Heart right ventricle (tissue), 16 donors: Measurements from ENCODE around the gene OMG. TPM values are rescaled to one million over a fixed set of nuclear protein-coding genes. Genes with fewer than 3 reads are reported as not detected.

ENCODE experiments used
- ATAC-seq, 8 donors: fragments of 200-7000 bp; cut with Tn5 transposase; one replicate each; pipeline ENCODE4 v1.9.1; 2020; ENCODE audit warnings: mild to moderate bottlenecking in 8 of 8, moderate library complexity in 8 of 8, moderate number of reproducible peaks in 1 of 8
- DNase-seq, 2 donors: peaks; one replicate each; pipeline ENCODE4 v3.0.0-alpha.2; 2020
- H3K27ac ChIP-seq, 10 donors: fragments of 200-600 bp; sonication (generic) in 2 of 10; one replicate each; pipeline versions ENCODE4 v1.5.0 to v1.8.0; 2020 to 2022; ENCODE audit warnings: mild to moderate bottlenecking in 3 of 10
- H3K27me3 ChIP-seq, 7 donors: fragments of 200-600 bp; one replicate each; pipeline ENCODE4 v1.8.0; 2021 to 2022; ENCODE audit warnings: mild to moderate bottlenecking in 2 of 7
- H3K36me3 ChIP-seq, 9 donors: fragments of 200-600 bp; sonication (generic) in 1 of 9; one replicate each; pipeline versions ENCODE4 v1.5.0 to v1.8.0; 2020 to 2022; ENCODE audit warnings: mild to moderate bottlenecking in 2 of 9
- H3K4me1 ChIP-seq, 9 donors: fragments of 200-600 bp; sonication (generic) in 1 of 9; one replicate each; pipeline versions ENCODE4 v1.5.0 to v1.8.0; 2020 to 2022; ENCODE audit warnings: mild to moderate bottlenecking in 4 of 9
- H3K4me3 ChIP-seq, 10 donors: fragments of 200-600 bp; sonication (generic) in 2 of 10; one replicate each; pipeline versions ENCODE4 v1.5.0 to v1.8.0; 2020 to 2022; ENCODE audit warnings: mild to moderate bottlenecking in 7 of 10, moderate library complexity in 2 of 10
- H3K9me3 ChIP-seq, 11 donors: fragments of 200-600 bp in 10 of 11; sonication (generic) in 2 of 11; one replicate each; pipeline versions ENCODE4 v1.5.0 to v1.8.0; 2013 to 2022; ENCODE audit warnings: mild to moderate bottlenecking in 2 of 11, control low read depth in 1 of 11, moderate library complexity in 1 of 11
- CTCF ChIP-seq, 9 donors: fragments of 200-600 bp; sonication (generic) in 2 of 9; IDR thresholded peaks; one replicate each; pipeline versions ENCODE4 v1.5.0 to v1.8.0; 2021 to 2022; ENCODE audit warnings: antibody characterized with exemption in 9 of 9, mild to moderate bottlenecking in 5 of 9, moderate library complexity in 1 of 9
- WGBS, 2 donors: extraction: QIAGEN DNeasy Blood & Tissue Kit; methylation state at CpG; one replicate each; pipeline ENCODE4 v1.1.7; 2013; ENCODE audit warnings: inconsistent platforms in 1 of 2; 5-methylcytosine and 5-hydroxymethylcytosine counted together
- intact Hi-C, 10 donors: fragments of 100-400 bp; cut with DNase I; formaldehyde crosslinking; loops; one replicate each; pipeline versions ENCODE4 v1.11.1 to v1.14.2; 2022
- polyA plus RNA-seq, 2 donors: library from polyadenylated mRNA; stranded (reverse); fragments of 200-250 nt; gene quantifications; one replicate each; pipeline ENCODE4 v1.2.3, GENCODE V29; 2013
- total RNA-seq, 10 donors: library from RNA; stranded (reverse); fragmentation: NEBNext Ultra II Directional in 3 of 10; extraction: Animal tissue kit (Norgen Biotek cat#: 25700) in 3 of 10; gene quantifications; one replicate each; pipeline versions ENCODE4 v1.2.1 to v1.2.4, GENCODE V29; 2021 to 2023
- donor health status: Arrhythmogenic right ventricular cardiomyopathy.
- donor health status: ischemic (EF 13 %, LVEDD 7.1; RV severe dilation, severe dysfunction).
- donor health status: healthy with polysubstance abuse.
- donor health status: DM: no; HTN: yes; CAD: no.
- donor health status: DM: no; HTN: no; CAD: no.
- donor health status: ischemic (EF 25% LVEDD 6.9; RV normal size, moderate dysfunction).
- donor health status: ischemic (EF 25% LVEDD 5.7; RV mildly dilated, moderate dysfunction).
- donor health status: healthy.
- donor health status: DM: yes; HTN: yes; CAD: no.
- donor health status: Ischemic cardiomyopathy.
- donor health status: ischemic (EF 35%, LVEDD 5.7; RV mildly dilated, moderate dysfunction).
- donor health status: nonischemic (EF 11% LVEDD 7.7; RV severe dilation, severe dysfunction).
- donor health status: DM: yes; HTN: yes; CAD: no.
- donor health status: PGD.
- donor health status: ischemic (EF 29% LVEDD 5.4; RV normal size, mild dysfunction).
- donor health status: nonischemic (EF 23%, LVEDD 6.1; RV moderate dilation, normal function).

The OMG gene
- total and polyA plus RNA-seq, 12 donors, result 0.07 to 0.77 (median 0.36) TPM; not detected in 7

GRCh38 chr17:31251105-31251969 is 45.7 kb downstream of the OMG start:
- 42 to 57% methylated on average over 1 of the region's 1 CpG for WGBS, 2 donors
- H3K9me3 ChIP-seq, result no peaks in the 10 kb centered on the region
- intact Hi-C loops, result no loop called here
- no peak for TF ChIP-seq CTCF (IDR thresholded peaks at IDR 0.05)
- no peaks in the 10 kb centered on the region for H3K27me3 ChIP-seq
- H3K4me3 ChIP-seq, result no peak overlapping the region
- peak overlapping the region in 5 of 10 donors; percentile 5 to 71 (median 24) for H3K27ac ChIP-seq
- DNase-seq (no peak), ATAC-seq (peak in 2 of 8 donors; percentile 44)
- peaks cover 0 to 25% (median 21%) of the 10 kb centered on the region in 9 donors for H3K4me1 ChIP-seq
- H3K36me3 ChIP-seq, result peaks cover 0 to 50% (median 0%) of the 10 kb centered on the region in 9 donors

GRCh38 chr17:31250229-31250628 is 46.8 kb downstream of the OMG start:
- Histone ChIP-seq H3K27me3 (no peaks in the 10 kb centered on the region), H3K9me3 (no peaks in the 10 kb centered on the region), H3K36me3 (peaks cover 0 to 60% (median 3%) of the 10 kb centered on the region in 9 donors), H3K4me3 (no peak overlapping the region), H3K27ac (peak overlapping the region in 2 of 10 donors; percentile 37 to 71), H3K4me1 (peaks cover 0 to 25% (median 21%) of the 10 kb centered on the region in 9 donors)
- ATAC-seq (no peak), DNase-seq (no peak)
- no peak for TF ChIP-seq CTCF (IDR thresholded peaks at IDR 0.05)
- intact Hi-C loops, result no loop called here
- WGBS, 2 donors, result 61 to 72% methylated on average over 1 of the region's 1 CpG

- 72 to 78% methylated on average over 4 of the region's 4 CpGs for WGBS, 2 donors
- no peaks in the 10 kb centered on the region for H3K27me3 ChIP-seq
- TF ChIP-seq CTCF (IDR thresholded peaks at IDR 0.05), result no peak
- no peaks in the 10 kb centered on the region for H3K9me3 ChIP-seq
- intact Hi-C loops, result loop anchor here in 1 of 10 donors (10.0 kb wide), 1 partner anchor 75 kb away; the partner anchor contains the start of gene EVI2A
- H3K4me3 ChIP-seq, result no peak overlapping the region
- no peak for DNase-seq
- H3K4me1 ChIP-seq, result peaks cover 0 to 25% (median 21%) of the 10 kb centered on the region in 9 donors
- H3K36me3 ChIP-seq, result peaks cover 0 to 60% (median 8%) of the 10 kb centered on the region in 9 donors
- no peak for ATAC-seq
- H3K27ac ChIP-seq, result peak overlapping the region in 1 of 10 donors; percentile 37
Observed at GRCh38 chr17:31249835-31250141, 47.3 kb downstream of the OMG start.

GRCh38 chr17:31248986-31249834 is 47.8 kb downstream of the OMG start:
- WGBS, 2 donors, result 97 to 98% methylated on average over 5 of the region's 5 CpGs
- DNase-seq (no peak), ATAC-seq (no peak)
- no peak for TF ChIP-seq CTCF (IDR thresholded peaks at IDR 0.05)
- Histone ChIP-seq H3K27ac (no peak overlapping the region), H3K27me3 (no peaks in the 10 kb centered on the region), H3K9me3 (no peaks in the 10 kb centered on the region), H3K4me1 (peaks cover 0 to 25% (median 21%) of the 10 kb centered on the region in 9 donors), H3K36me3 (peaks cover 0 to 61% (median 8%) of the 10 kb centered on the region in 9 donors), H3K4me3 (no peak overlapping the region)
- intact Hi-C loops, result loop anchor here in 1 of 10 donors (10.0 kb wide), 1 partner anchor 76 kb away; the partner anchor contains the start of gene EVI2A
